DMS153 (cell line): ENCODE data around the gene L3MBTL4.
"Not testable (repeated sequence)": the region's sequence is repeated elsewhere in the genome, so short reads cannot be mapped to it uniquely, and the experiment has no call there.

ENCODE experiments used
- DNase-seq: peaks from one replicate; lab custom pipeline; 2025; lab: John Stamatoyannopoulos, UW

The L3MBTL4 gene

GRCh38 chr18:6106091-6106685 is 308.5 kb downstream of the L3MBTL4 start:
- DNase-seq = no peak

- DNase-seq = no peak
These were observed 311.0 kb downstream of the L3MBTL4 start for GRCh38 chr18:6103741-6104140.

- DNase-seq = no peak
These were observed 318.0 kb downstream of the L3MBTL4 start for GRCh38 chr18:6096730-6097129.

GRCh38 chr18:6088432-6088831 is 326.3 kb downstream of the L3MBTL4 start:
- DNase-seq = no peak

- no peak for DNase-seq
These were observed 328.0 kb downstream of the L3MBTL4 start for GRCh38 chr18:6086731-6087130.

- DNase-seq = no peak
These were observed 335.3 kb downstream of the L3MBTL4 start for GRCh38 chr18:6079406-6079805.

- no peak for DNase-seq
These were observed 335.8 kb downstream of the L3MBTL4 start for GRCh38 chr18:6078877-6079276.

- not testable (repeated sequence) for DNase-seq
These were observed 342.3 kb downstream of the L3MBTL4 start for GRCh38 chr18:6072423-6072822.

- DNase-seq = no peak
These were observed 345.2 kb downstream of the L3MBTL4 start for GRCh38 chr18:6069539-6069938.

GRCh38 chr18:6069103-6069502 is 345.6 kb downstream of the L3MBTL4 start:
- no peak for DNase-seq

GRCh38 chr18:6060149-6060548 is 354.6 kb downstream of the L3MBTL4 start:
- no peak for DNase-seq

- DNase-seq = no peak
These were observed 355.2 kb downstream of the L3MBTL4 start for GRCh38 chr18:6059551-6059950.

GRCh38 chr18:6058941-6059340 is 355.8 kb downstream of the L3MBTL4 start:
- peak; percentile 22 for DNase-seq

GRCh38 chr18:6057604-6058003 is 357.1 kb downstream of the L3MBTL4 start:
- no peak for DNase-seq

GRCh38 chr18:6056171-6056910 is 358.4 kb downstream of the L3MBTL4 start:
- DNase-seq = no peak

- DNase-seq = no peak
These were observed 359.0 kb downstream of the L3MBTL4 start for GRCh38 chr18:6055711-6056110.

GRCh38 chr18:6054256-6054842 is 360.4 kb downstream of the L3MBTL4 start:
- DNase-seq = no peak

- DNase-seq = no peak
These were observed 362.2 kb downstream of the L3MBTL4 start for GRCh38 chr18:6052449-6052913.

- not testable (repeated sequence) for DNase-seq
These were observed 367.1 kb downstream of the L3MBTL4 start for GRCh38 chr18:6047596-6047995.

GRCh38 chr18:6044773-6045172 is 369.9 kb downstream of the L3MBTL4 start:
- DNase-seq = no peak

- no peak for DNase-seq
These were observed 370.4 kb downstream of the L3MBTL4 start for GRCh38 chr18:6044319-6044718.

GRCh38 chr18:6039055-6039454 is 375.7 kb downstream of the L3MBTL4 start:
- no peak for DNase-seq

GRCh38 chr18:6031442-6031841 is 383.3 kb downstream of the L3MBTL4 start:
- no peak for DNase-seq
